KOPT-K1 (cell line): ENCODE data around the gene VSTM2B.
"Not testable (repeated sequence)": the region's sequence is repeated elsewhere in the genome, so short reads cannot be mapped to it uniquely, and the experiment has no call there.

Source experiments
- H3K27ac ChIP-seq: fragments of 200-600 bp; sonication (generic); 2 replicates; pipeline ENCODE4 v1.5.1; 2016; ENCODE audit warnings: antibody characterized with exemption, mild to moderate bottlenecking, low read depth, low read length; ENCODE audit not compliant: poor library complexity, severe bottlenecking
- H3K36me3 ChIP-seq: fragments of 200-600 bp; sonication (generic); 2 replicates; pipeline ENCODE4 v1.5.1; 2017; ENCODE audit warnings: antibody characterized with exemption, mild to moderate bottlenecking, low read length, moderate library complexity; ENCODE audit not compliant: insufficient read depth
- H3K9me3 ChIP-seq: fragments of 200-600 bp; sonication (generic); 2 replicates; pipeline ENCODE4 v1.5.1; 2017; ENCODE audit warnings: antibody characterized with exemption, low read length, mild to moderate bottlenecking; ENCODE audit not compliant: insufficient read depth, poor library complexity, severe bottlenecking

The VSTM2B gene

DNA sequence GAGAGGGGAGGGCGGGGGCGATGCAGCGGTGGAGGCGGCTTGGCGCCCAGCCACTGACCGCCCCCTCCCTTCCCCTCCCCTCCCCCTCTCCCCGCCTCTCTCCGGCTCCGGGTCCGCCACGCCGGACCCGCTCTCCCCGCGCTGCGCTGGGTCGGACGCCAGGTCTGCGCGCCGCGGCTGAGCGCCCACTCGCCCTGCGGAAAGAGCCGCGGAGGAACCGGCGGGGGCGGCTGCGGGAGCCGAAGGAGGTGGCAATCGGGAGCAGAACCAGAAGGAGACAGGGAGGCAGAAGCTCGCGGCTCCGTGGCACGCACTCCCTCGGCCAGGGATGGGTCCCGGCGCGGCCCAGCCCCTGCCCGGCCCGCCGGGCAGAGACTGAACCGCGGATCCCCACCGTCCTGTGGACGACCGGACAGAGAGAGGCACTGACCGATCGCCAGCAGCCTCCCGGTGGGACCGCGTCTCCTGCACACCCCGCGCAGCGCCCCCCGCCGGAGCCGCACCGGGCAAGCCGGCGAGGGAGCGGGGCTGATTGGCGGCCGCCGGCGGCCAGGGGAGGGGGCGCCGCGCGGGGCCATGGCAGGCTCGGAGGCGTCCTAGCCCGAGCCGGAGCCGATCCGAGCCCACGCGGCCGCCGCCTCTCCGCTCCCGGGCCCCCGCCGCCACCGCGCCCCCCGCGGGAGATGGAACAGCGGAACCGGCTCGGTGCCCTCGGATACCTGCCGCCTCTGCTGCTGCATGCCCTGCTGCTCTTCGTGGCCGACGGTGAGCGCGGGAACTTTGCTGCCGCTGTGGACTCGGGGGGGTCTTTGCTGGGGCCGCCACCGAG is at the start of gene VSTM2B:
Gene VSTM2B, plus strand, starts transcription at position 94 of the 829 bp plus-strand sequence. Its CDS starts 590 bp downstream, at position 684.
- Histone ChIP-seq H3K9me3 (no peaks in the 10 kb centered on the region), H3K36me3 (no peaks in the 10 kb centered on the region), H3K27ac (no peak within 1 kb of the TSS)

DNA sequence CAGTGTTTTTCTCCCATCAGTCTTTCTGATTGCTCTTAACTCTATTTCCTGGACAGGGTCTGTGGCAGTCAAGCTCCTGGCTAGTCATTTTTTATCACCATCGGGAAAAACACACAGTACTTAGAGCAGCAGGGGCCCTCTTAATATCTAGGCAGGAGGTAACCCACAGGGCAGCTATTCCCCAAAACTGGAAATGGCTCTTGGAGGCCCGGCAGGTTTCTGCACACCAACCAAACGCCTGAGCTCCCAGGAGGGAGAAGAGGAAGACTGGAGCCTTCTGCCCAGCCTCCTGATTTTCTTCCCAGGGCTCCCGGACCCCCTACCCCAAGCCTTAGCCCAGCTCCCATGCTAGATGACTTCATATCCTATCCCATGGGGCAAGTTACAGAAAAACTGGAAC is 49.3 kb upstream of the VSTM2B start:
- no peak overlapping the region for H3K27ac ChIP-seq
- H3K9me3 ChIP-seq: peaks cover 19% of the 10 kb centered on the region
- no peaks in the 10 kb centered on the region for H3K36me3 ChIP-seq

DNA sequence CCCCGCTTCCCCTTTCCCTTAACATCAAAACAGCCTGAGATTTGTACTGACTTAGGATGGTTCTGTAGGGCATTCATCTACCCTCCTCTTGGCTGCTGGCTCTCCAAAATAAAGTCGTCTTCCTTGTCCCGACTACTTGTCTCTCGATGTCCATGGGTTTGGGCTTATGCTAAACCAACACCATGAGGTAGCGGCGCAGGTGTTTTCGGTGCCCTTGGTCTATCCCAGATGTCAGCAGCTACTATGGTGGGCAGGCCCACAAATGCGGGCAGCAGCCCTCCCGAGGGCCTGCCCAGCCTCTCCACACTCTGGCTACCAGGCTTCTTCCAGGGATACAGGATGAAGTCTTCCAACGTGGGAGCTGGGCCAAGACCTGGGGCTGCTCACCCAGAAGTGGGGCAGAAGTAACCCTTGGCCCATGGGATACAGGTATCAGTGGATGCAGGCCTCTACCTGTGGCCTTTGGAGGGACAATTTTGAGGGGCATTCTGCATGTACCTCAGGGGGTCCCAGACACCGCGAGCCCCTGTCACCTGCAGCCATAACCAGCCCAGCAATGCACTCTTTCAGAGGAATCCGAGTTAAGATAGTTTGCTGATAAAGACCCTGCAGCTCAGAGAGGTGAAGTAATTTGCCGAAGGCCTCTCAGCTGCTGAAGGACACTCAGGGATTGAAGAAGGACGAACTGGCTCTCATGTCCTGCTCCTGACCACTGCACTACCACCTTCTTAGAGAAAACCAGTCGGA is 47.8 kb upstream of the VSTM2B start:
- H3K36me3 ChIP-seq: no peaks in the 10 kb centered on the region
- peaks cover 19% of the 10 kb centered on the region for H3K9me3 ChIP-seq
- no peak overlapping the region for H3K27ac ChIP-seq

DNA sequence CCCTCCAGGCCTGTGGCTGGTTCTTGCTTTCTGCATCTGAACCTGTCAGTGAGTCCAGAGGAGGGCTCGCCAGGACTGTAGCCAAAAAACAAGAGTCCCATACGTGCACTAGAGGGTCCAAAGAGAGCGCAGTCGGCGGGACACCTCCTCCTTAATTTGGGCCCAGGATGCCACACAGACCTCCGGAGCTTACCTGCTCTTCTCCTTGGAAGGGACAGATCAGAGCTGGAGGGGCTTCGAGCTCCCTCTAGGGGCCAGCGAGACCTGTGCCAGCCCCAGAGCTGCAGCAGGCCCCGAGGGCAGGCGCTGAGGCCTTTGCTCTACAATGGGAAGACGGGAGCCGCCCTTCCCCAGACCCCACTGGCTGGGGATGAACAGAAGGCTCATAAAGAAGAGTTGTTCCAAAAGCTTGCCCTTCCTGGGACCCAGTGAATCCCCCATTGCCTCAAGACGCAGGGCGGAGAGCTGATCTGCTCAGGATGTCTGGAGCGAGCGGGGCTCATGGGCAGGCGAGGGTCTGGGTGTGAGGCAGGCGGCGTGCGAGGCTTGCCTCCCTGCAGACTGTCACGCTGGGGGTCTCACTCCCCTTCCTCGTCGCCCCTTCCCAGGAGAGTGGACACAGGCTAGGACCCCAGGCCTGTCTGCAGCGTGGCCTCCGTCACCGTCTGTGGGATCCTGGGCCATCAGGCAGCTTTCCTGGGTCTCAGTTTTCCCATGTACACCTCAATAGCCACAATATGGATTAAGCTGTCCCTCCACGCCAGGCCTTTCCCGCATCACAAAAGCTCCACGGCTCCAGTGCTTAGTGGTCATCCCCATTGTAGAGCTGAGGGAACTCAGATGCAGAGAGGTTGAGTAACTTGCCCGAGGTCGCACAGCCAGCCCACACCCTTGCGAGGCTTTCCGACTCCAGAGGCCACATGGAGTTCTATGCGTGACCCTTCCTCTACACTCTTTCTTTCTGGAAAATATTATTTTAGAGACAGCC is 46.9 kb upstream of the VSTM2B start:
- Histone ChIP-seq H3K27ac (no peak overlapping the region), H3K36me3 (no peaks in the 10 kb centered on the region), H3K9me3 (peaks cover 19% of the 10 kb centered on the region)

DNA sequence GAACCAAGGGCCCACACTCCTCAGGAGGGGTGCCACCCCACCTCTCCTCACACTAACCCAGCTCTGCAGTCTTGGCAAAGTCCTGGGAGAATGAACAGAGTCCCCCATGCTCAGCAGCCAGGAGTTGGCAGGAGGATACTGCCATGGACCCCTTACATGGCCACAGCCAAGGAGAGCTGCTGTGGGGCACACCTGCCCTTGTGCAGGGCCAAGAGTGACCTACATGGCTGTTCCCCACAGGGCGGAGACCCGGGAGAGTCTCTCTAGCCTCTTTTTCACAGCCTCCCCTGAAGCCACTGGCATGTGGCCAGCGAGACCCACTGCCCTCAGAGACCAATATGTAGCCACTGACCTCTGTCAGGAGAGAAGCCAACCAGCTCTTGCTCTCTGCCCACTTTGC is 45.9 kb upstream of the VSTM2B start:
- Histone ChIP-seq H3K27ac (no peak overlapping the region), H3K36me3 (no peaks in the 10 kb centered on the region), H3K9me3 (peaks cover 19% of the 10 kb centered on the region)

DNA sequence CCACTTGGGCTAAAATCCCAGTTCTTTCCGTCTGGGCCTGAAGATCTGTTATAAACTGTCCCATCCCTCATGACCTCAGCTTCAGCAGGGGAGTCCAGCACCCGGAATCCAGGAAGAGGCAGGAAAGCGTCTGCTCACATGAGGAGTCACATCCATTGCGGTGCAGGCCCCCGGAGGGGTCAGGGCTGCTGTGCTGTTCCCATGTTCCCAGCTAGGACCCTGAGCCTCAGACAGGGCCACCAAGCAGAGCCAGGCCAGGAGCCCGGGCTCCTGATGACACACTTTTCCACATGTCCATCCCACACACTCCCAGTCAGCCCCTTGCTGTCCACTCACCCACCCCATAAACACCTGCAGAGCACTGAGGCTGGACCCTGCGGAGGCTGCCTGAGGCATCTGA is 45.3 kb upstream of the VSTM2B start:
- Histone ChIP-seq H3K27ac (no peak overlapping the region), H3K36me3 (no peaks in the 10 kb centered on the region), H3K9me3 (peaks cover 19% of the 10 kb centered on the region)

DNA sequence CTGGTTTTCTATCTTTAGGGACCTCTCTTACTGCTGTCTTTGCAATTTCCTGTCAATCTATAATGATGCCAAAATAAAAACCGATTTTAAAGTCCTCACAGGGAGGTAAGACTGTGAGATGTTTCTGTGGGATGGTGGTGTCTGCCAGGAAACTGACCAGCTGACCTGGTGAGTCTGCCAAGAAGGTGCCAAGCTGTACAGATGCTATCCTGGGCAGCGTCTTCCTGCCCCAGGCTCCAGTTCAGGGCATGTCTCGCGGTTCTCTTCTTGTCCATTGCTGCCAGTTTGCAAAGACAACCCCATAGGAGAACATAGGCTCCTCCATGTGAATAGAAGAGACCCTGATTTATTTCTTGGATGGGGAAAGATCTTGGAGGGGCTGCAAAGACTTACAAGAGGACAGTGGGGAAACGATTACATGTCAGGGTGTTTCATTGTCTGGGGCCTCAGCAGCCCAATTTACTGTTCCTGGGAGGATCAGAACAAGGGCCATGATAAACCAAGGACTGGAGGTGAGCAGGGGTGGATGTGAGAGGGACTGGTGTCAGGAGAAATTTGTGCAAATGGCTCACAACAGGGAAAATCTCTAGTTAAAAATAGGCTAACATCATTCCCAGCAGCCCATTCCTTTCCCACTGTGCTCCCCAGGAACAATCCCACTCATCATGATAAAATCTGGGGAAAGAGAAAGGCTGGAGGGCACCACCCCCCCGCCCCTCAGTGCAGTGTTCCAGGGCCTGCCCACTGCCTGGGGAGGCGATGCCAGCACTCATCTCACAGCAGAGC is 42.7 kb upstream of the VSTM2B start:
- Histone ChIP-seq H3K36me3 (no peaks in the 10 kb centered on the region), H3K27ac (no peak overlapping the region), H3K9me3 (peaks cover 19% of the 10 kb centered on the region)

DNA sequence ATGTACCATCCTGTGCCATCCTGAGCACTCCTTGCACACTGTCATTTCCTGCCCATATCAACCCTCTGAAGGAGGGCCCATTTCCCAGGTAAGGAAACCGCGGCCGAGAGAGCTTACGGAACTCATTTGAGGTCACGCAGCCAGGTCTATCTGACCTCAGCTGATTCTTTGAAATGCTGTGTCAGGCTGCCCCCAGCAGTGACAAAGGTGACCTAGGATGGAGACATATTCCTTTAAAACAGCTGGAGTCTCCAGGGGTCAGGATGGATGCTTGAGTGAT is 42.2 kb upstream of the VSTM2B start:
- Histone ChIP-seq H3K27ac (no peak overlapping the region), H3K36me3 (no peaks in the 10 kb centered on the region), H3K9me3 (peaks cover 19% of the 10 kb centered on the region)

DNA sequence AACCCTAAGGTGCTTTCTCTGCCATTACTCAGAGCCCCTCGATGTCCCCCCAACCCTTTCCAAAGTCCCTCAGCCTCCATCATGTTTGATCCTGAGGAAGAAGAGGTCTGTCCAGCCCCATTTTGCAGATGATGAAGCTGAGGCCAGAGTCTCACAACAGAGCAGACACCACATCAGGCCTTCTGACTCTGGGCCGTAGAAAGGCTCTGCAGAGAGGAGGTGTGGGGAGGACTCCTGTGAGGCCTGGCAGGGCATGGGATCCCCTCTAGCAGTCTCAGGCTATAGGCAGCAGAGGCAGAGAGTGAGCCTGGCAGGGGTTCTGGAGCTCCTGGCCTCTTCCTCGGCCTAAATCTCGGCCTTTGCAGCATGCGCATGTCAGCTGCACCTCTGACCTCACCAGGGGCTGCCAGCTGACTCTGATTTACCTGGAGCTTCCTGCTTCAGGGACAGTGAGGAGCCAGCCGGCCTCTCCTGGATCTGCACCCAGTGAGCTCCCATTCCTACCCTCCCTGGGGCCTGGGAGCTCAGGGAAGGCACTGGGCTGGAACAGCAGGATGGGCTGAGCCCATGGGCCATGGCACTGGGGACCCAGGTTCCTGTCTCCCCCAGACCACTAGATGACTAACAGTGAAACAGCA is 41.7 kb upstream of the VSTM2B start:
- H3K36me3 ChIP-seq: no peaks in the 10 kb centered on the region
- no peak overlapping the region for H3K27ac ChIP-seq
- H3K9me3 ChIP-seq: peaks cover 19% of the 10 kb centered on the region

DNA sequence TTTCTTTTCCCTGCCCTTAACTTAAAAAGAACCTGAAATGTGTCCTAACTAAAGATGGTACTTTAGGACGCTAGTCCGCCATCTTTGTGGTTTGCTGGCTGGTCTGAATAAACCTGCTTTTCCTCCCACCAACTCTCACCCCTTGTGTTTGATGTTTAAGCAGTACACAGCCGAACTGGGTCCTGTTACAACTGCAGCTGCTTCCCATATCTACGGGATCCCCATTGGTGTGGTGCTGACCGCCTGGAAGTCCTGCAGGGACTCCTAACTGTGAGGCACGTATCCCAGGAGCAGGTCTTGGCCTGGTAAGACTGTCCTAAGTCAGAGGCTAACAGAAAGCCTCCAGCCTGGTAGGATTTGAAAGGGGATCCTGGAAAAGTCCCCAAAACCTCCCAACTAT is 40.9 kb upstream of the VSTM2B start:
- Histone ChIP-seq H3K9me3 (peaks cover 15% of the 10 kb centered on the region), H3K27ac (no peak overlapping the region), H3K36me3 (no peaks in the 10 kb centered on the region)

DNA sequence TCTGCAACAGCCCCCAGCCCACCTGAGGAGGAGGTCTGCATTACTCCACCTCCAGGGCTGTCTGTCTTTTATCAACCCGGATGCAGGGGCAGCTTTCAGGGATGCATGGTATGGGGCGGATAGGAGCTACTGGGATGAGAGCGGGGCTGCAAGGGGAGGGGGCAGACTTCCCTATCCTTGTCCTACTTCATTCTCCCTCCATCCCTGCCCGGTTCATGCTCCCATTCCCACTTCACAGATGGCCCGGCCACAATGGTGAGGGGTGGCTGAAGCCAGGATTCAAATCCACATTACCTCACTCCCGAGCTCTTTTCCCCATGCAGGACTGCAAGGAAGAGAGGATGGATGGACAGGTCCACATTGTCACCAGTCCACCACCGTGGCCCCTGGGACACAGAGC is 40.5 kb upstream of the VSTM2B start:
- Histone ChIP-seq H3K36me3 (no peaks in the 10 kb centered on the region), H3K9me3 (peaks cover 11% of the 10 kb centered on the region), H3K27ac (no peak overlapping the region)

DNA sequence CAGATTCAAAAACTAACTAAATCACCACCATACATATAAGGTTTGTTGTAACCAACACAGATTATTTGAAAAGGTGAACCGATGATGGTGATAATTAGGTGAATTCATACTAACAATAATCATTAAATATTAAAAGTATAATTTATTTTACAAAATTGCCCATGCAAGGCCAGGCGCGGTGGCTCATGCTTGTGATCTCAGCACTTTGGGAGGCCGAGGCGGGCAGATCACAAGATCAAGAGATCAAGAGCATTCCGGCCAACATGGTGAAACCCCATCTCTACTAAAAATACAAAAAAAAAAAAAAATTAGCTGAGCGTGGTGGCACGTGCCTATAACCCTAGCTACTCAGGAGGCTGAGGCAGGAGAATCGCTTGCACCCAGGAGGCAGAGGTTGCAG is 38.8 kb upstream of the VSTM2B start:
- not testable (repeated sequence) for H3K36me3 ChIP-seq, H3K27ac ChIP-seq, H3K9me3 ChIP-seq

DNA sequence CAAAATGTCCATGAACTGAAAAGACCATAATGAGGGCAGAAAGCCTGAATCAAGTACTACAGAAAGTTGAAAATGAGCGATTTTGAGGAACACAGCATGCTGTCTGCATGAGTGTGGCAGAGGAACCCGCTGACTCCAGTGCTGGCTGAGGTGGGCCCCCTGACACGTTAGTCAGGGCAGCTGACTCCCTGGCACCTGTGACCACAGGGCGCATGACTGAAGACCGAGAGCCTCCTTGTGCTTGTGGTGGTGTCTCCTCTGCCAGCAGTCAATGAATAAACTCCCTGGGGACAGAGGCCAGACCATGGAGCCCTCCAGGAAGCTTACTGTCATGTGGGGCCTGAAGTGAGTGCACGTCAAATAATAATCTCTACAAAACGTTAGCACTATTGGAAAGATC is 38.4 kb upstream of the VSTM2B start:
- no peaks in the 10 kb centered on the region for H3K9me3 ChIP-seq
- H3K36me3 ChIP-seq: no peaks in the 10 kb centered on the region
- no peak overlapping the region for H3K27ac ChIP-seq

DNA sequence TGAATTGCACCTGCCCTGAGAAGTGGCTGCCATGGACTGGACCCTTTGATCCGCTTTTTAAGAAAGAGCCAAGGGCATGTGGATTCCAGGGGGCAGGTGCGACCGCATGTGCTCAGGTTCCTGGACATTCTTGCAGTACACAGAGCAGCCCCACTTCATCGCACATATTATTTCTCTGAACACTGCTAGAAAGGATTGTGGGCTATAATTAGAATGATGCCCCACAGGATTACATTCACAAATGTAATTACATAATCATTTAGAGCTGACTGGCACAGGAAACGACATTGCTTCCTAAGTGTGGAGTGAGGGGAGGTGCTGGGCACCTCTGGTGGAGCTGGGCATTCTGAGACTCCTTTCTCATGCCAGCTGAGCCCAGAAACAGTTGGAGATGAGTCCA is 37.5 kb upstream of the VSTM2B start:
- H3K9me3 ChIP-seq: no peaks in the 10 kb centered on the region
- H3K36me3 ChIP-seq: no peaks in the 10 kb centered on the region
- no peak overlapping the region for H3K27ac ChIP-seq
